ENCODE measurements around the gene AK2.

Gene AK2

DNA sequence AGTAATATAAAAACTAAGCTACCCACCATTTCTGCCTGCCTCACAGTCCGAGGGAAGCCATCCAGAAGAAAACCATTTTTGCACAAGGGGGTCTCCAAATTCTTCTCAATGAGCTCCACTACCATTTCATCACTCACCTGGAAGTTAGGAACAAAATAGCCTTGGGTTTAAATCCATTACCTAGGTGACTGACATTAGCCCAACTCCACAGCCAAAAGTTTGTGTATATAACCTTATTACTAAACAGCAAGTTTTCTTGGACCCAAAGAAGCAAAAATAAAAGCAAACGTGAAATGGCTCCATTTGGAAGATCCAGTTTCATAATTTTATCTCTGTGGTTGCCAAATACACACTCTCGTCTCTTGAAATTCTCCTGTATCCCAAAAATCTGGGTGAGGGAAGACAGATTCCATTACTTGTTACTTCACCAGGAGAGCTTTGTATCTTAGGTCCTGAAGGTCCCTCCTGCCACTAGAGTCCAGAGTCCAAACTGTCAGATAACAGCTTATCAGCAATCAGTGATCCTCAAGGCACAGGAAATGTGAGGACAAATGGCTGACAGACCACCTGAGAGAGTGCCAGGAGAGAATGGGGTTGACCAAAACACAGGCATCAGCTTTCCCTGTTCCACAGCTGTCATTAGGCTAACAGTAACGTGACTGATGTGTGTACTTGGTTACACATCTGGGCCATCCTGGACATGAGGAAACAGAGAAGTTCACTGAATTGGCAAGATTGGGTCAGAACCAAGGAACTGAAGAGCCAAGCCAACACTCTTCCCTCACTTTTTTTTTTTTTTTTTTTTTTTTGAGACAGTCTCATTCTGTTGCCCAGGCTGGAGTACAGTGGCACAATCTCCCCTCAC, 14.9 kb downstream of the AK2 start:
- no peak for DNase-seq

DNA sequence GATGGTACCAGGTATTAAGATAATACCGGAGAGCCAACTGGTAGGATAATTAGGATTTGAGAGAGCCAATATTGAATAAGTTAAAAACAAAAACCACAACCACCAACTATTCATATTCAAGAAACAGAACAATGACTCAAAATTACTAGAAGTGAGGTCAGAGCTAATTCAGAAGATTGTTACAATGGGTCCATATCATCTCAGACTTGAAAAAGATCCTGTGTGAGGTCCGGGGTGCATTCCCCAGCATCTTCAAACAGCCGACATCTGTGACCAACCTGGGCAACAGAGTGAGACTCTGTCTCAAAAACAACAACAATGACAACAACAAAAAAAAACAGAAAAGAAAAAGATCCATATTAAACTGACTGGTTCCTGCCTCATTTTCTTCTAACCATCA, 18.6 kb downstream of the AK2 start:
- DNase-seq: no peak

DNA sequence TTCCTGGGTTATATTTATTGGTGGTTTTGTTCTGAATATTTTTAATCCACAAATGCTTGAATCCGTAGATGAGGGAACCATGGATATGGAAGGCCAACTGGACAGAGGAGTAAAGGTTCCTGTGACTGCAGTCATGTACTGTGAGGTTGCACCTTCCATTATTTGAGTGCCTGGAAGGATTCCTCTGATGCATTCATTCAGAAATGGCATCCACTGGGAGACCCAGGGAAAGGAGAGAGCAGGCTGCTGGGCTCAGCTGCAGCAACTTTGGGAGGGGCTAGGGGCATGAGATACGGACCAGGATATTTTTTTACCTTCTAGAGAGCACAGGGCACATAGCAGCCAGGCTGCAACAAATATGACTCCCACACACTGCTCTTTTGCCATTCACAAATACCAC, 19.5 kb downstream of the AK2 start:
- DNase-seq: no peak

DNA sequence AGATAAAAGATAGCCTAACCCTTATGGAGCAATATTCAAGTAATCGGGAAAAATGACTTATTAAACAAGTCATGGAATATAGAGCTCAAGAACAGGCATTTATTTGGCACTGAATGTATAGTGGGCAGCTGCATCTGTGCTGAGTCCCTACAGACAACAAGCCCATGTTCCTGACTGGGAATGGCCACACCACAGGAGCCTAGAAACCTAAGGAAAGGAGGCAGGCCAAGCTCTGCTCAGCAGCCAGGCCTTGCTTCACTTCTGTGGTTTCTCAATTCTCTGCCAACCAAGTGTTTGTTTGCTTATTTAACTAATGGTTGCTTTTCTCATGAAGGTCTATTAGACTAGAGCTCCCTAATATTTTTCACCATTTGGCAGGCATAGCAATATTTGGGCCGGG, 21.5 kb downstream of the AK2 start:
- DNase-seq: no peak

DNA sequence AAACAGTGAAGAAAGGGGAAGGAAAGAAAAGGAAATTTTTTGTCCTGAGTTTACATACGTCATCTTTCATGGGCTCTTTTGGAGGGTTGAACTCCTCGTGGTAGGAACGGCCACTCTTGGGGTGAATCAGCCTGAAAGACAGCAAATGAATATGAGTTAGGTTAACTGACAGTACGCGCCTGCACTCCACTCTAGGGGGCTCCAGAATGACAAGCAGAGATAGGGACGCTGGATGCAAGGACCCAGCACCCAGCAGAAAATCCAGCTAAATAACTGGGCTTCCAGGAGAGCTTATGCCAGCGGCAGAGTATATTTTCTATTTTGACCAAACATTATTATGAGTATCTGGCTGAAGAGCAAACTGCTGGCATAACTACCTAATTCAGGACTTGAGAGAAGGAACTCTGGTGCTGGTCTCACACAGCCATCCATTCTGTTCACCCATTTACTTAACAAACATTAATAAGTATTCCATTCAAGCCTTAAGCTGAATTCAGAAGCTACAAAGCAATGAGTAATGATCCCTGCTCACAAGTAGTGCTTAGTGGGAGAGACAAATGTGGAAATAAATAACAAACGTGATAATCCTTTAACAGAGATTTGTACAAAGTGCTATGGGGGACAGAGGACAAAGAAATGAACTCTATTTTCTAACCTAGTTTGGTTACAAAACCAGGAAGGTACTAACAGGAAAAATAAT, 22.1 kb downstream of the AK2 start:
- DNase-seq: no peak

DNA sequence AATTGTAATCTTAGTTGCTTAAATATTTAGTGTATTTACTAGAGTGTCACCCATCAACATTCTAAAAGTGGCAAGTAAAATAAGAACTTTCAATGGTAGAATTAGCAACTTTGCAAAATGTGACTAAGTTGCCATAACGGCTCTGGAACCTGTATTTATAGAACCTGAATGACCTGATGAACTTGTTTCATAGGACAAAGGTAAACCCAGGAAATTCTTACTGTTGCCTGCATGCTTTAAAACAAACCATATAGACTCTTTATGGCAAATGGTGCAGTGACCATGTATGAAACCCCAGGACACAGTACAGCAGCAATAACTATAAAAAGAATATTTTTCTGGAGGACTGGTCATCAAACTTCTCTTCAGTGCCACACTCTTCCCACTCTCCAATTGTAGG, 22.9 kb downstream of the AK2 start:
- DNase-seq: no peak

DNA sequence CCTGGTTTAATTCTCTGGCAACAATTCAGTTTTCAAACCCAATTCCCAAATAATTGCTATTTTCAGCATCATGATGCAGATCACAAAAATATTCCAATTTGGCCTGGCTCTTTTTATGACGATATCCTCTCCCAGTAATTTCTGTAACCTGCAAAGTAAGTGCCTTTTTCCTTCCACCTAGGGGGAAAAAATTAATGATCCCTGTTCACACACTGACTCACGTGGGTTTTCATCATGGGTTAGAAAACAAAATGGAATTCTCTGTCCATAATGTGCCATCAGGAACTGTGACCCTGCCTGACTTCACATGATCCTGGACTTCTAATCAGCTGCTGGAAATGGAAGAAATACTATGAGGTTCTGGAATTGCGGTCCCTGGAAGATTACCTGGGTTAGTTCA, 24.5 kb downstream of the AK2 start:
- DNase-seq: no peak

DNA sequence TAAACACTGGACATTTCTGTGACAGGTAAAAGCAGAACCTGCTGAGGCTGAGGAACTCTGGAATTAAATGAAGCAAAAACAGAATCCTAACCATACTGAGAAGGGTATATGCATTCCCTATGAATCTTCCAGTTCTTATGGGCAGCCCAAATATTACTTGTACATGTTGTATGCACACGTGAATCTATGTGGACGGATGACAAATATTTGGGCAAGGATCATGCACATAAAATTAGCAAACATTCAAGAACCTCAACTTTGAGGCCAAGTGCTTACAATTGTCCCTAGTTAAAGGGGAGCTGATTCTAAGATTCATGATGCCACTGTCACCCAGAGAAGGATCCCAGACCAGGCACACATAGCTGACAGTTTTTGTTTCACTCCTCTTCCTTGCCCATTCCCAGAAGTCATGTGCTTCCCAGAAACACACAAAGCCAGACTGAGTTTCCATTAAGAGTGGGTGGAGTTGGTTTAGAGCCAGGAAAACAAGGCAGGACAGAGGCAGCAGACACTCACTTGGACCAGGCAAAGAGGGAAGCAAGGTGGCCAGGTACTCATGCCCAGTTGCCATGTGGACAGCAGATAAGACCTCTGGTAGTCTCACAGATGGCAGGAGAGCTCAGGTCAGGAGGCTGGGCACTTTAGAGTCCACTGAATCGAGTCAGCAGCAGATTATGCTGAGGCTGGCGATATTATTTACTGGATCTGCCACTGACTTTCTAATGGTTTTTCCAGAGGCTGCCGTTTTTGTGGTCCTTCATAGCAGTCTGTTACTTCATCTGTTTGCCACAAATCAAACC, 25.6 kb downstream of the AK2 start:
- peak; percentile 65 for DNase-seq

DNA sequence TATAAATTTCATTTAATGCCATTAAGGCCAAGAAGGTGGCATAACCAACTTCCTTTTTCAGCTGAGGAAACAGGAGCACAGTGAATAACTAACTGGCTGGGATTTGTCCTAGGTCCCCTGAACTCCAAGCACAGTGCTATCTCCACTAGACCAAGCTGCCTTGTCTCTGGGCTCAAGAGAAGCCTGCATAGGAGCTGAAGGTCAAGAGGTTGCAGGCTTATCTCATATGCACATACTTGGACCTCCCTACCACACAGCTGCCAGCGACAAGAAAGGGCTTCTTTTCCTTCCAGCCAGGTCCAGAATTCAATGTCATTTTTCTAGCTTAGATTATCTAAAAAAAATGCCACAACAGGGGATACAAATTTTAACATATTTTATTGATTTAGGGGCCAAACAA, 27.1 kb downstream of the AK2 start:
- DNase-seq: no peak

DNA sequence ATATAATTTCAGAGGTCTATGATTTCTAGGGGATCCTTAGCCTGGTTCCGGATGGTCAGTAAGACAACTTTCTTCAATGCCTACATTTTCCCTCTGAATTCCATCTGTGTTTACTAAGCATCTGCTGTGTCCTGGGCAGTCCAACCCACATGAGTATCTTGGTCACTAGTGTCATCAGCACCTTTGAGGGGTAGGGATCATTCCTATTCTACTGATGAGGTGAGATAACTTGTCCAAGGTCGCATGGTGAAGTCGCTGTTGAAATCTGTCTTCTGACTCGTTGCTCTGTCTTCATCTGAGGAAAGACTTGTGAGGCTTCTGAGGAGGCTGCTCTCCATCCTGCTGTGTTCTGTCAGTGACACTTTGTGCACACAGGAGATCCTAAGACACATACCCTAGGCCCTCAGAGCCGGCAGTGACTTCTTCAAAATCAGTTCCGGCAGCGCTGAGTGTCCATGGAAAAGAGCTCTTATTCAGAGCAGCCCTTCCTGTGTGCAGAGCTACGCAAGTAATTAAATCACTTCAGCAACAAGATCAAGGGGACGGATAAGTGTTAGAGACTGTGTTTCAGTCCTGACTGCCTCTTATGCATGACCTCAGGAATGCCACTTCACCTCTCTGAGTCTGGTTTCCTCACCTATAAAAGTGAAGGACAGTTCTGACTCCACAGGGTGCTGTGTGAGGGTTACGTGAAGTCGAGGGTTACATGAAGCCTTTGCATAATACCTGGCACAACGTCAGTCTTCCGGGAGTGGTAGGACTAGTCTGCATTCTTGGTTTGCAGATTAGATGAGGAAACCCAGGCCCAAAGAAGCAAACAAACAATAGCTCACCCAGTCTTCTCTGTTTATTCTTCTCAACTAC, 28.4 kb downstream of the AK2 start:
- peak; percentile 90 for DNase-seq

DNA sequence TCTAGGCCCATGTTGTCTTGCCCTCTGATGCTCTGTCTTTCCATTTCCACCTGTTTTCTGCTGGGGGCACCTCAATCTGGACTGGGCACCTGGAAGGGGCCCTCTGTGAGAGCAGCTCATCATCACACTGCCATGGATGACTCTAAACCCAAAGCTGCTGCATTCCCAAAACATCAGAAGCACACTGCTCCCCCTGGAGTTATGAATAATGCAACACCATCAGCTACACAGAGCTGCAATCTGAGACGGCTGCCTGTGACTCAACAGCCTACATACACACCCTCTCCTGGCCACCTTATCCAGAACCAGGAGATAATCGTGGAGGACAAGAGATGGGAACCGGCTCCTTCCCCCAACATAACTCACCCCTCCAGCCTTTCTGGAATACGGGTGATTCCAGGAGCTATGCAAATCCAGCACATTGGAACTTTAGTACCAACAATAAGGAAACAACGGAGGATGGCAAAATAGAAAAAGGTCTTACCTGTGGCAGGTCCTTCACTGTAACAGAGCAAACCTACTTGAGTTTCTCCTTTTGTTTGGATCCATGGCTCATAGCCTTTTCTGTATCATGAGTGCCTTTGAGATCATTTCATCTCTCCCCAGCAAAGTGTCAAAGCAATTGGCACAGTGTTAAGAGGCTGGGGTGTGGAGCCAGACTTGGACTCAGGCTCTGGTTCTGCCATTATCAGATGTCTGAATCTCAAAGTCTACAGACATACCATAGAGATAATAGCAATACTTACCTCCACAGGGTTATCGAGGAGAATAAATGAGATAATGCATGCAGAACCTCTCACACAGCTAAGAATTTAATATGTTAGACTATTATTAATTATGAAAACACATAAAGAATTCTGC, 29.3 kb downstream of the AK2 start:
- DNase-seq: peak; percentile 88

DNA sequence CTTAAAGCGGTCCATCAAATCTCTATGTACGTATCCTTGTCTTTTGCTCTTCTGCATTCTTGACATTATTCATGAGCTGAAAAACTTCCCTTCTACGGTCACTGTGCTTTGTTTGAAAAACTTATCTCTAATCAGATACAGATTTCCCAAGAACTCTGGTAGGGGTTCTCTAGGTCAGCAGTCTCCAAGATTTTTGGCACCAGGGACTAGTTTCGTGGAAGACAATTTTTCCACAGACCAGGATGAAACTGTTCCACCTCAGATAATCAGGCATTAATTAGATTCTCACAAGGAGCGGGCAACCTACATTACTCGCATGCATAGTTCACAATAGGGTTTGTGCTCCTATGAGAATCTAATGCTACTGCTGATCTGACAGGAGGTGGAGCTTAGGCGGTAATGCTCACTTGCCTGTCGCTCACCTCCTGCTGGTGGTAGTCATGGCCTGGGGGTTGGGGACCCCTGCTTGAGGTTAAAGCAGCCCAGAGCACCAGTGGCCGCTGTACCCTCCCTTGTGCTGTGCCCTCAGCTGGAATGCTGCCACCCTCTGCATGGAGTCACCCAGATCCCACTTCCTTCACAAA, 30.8 kb downstream of the AK2 start:
- no peak for DNase-seq

DNA sequence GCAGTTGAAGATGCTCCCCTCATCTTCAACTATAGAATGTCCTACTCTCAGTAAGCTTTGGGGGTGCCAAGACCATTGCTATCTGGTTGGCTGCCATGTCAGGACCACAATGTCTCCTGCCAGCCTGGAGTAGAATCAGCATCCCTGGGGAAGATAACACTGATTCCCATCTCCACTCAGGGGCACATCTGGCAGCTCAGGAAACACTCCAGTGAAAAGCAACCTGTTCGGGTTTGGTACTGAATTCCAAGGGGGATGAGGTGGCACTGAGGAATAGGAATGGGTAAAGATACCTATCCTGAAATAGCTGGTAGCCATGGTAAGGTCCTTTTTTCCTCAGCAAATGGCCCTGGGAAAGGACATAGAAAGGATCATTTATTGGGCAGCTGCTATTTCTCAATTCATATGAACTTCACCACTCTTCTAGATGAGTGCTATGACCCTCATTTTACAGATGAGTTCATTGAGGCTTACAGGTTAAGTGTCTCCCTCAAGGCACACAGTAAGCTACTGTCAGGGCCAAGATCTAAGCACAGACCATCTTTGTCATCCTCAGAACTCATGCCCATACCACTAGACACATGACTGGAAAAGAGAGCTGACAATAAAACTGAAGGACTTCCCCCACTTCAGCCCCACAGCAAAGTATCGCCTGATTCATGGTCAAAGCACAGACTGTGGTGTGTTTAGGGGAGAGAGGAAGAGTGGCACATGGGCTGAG, 31.4 kb downstream of the AK2 start:
- DNase-seq: no peak

DNA sequence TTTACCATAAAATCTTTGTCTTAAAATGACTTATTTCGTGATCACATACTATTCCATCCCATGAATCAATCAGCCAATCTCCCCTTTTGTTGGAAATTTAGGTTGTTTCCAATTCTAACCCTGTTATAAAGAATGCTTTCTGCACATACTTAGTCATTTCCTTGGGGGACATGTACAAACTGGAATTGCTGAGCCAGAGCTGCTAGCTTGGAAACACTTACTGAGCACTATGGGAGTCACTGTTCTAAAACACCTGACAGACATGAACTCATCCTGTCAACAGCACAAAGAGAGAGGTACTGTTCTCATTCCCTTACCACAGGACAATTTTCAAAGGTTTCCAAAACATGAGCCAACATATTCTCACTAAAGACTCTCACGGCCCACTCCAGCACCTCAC, 32.1 kb downstream of the AK2 start:
- DNase-seq: no peak

DNA sequence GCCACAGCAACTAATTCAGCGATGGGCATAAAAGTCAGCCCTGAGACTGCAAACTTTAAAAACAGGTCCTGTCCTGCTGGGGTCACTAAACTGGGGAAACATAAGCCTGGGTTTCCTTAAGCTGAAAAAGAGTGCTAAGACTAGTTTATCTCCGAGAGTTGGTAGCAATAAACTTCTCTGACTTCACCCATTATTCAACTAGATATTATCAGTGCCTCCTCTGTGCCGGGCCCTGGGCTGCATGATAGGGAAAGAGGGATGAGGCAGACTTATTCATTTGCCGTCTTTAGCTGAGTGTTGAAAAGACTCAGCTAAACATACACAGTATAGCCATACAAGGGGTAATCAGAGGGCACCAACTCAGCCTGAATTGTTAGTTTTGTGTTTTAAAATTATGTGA, 33.0 kb downstream of the AK2 start:
- no peak for DNase-seq

DNA sequence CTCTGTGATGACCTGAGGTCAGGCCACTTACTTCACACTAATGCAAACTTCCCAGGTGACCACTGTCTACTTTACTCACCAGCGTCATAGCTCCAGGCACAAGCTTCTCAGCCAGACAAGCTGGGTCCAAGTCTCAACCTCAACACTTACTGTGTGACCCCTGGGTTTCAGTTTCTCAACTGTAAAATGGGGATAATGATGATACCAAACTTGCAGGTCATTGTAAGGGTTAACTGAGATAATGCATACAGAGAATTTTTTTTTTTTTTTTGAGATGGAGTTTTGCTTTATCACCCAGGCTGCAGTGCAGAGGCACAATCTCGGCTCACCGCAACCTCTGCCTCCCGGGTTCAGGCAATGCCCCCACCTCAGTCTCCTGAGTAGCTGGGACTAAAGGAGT, 34.7 kb downstream of the AK2 start:
- DNase-seq: no peak

DNA sequence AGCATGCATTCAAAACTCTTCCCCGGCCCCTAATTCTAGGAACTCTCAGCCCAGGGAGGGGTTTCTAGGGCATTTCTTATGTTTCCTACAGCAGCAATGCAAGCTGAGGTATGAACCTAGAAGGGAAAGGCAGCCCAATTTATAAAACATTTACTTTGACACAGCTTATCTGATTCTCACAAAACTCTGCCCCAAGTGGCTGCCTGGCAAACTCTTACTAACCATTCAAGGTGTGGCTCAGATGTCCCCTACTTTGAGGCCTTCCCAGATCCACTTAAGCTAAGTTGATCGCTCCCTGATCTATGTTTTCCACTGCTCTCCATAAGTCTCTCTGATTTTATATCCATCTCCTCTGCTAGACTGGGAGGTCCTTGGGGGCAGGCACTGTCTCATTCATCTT, 35.4 kb downstream of the AK2 start:
- DNase-seq: no peak

DNA sequence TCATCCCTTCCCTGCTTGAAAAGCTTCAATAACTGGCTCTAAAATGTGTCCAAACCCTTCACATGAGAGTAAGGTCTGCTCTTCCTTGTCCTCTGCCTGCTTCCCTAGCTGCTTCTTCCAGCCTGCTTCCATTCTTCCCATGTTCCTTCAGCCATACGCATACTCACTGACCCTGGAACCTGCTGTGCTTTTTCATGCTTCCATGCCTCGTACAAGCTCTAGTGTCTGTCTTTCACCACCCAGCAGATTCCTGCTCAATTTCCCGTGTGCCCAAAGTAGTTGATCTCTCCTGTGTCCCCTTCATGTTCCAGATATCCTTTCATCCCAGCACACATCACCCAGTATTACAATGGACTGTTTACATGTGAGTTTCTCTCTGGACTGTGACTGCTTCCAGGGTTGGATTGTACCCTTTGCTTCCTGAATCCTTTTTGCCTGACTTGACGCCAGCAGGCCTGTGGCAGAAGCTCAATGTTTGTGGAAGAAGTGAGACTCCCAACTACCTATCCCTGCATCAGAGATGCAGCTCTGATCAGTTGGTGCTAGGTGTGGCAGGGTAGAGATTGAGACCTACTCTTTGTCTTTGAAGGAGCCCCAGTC, 36.2 kb downstream of the AK2 start:
- no peak for DNase-seq

DNA sequence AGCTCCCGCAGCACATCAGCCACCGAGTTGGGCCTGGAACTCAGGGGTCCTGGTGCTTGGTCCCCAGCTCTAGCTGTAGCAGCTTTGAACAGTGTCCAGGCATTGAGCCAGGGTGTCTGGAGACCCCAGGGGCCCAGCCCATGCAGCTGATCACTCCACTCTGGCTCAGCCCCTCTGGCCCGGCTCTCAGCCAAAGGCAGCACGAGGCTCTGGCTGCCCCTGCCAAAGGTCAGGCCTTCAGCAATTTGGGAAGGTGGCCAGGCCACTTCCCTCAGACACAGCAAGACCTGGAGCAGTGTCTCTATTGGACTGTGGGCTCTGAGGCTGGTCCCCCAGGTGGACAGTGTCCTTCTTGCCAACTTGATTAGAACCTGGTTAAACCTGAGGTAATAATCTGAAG, 37.7 kb downstream of the AK2 start:
- no peak for DNase-seq

DNA sequence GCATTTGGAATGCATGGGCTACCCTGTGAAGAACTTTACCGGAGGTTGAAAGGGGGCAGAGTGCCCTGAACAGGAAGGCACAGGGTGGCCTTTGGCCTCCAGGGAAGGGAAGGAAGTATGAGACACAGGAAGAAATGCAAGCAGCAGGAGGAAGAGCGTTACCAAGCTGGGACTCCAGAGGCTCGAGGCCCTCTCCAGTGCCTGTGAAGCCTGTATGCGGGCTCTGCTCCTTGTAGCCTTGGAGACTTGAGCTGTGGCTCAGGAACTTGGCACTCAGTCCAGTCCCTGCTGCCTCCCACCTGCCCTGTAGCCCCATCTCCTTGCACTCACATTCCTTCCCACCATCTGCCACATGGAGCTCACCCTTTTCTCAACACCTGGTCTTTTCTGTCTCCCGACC, 38.6 kb downstream of the AK2 start:
- no peak for DNase-seq

Data from NCI-H2029 (cell line).